ENCODE data around the gene SPIN2A.
"Not testable (repeated sequence)": the region's sequence is repeated elsewhere in the genome, so short reads cannot be mapped to it uniquely, and the experiment has no call there.

SPIN2A gene

GRCh38 chrX:57137073-57137472 is at the start of gene SPIN2A:
SPIN2A (minus strand) TSS chrX:57137397; CDS start chrX:57136597, 800 bp downstream.
- not testable (repeated sequence) for DNase-seq (ENCODE audit: low read depth)

- no peak for DNase-seq (ENCODE audit: low read depth)
Observed at GRCh38 chrX:57178605-57179004, 41.4 kb upstream of the SPIN2A start.

- DNase-seq (ENCODE audit: low read depth) = no peak
Observed at GRCh38 chrX:57177070-57177469, 39.9 kb upstream of the SPIN2A start.

GRCh38 chrX:57172544-57172943 is 35.3 kb upstream of the SPIN2A start:
- DNase-seq (ENCODE audit: low read depth) = no peak

- DNase-seq (ENCODE audit: low read depth) = no peak
Observed at GRCh38 chrX:57156397-57157049, 19.3 kb upstream of the SPIN2A start.

GRCh38 chrX:57155171-57155570 is 18.0 kb upstream of the SPIN2A start:
- no peak for DNase-seq (ENCODE audit: low read depth)

GRCh38 chrX:57152222-57152621 is 15.0 kb upstream of the SPIN2A start:
- DNase-seq (ENCODE audit: low read depth) = not testable (repeated sequence)

GRCh38 chrX:57138674-57139073 is 1.5 kb upstream of the SPIN2A start:
- DNase-seq (ENCODE audit: low read depth) = no peak

- no peak for DNase-seq (ENCODE audit: low read depth)
Observed at GRCh38 chrX:57137501-57137900, 304 bp upstream of the SPIN2A start.

- DNase-seq (ENCODE audit: low read depth) = not testable (repeated sequence)
Observed at GRCh38 chrX:57136589-57136988, 608 bp downstream of the SPIN2A start.

- no peak for DNase-seq (ENCODE audit: low read depth)
Observed at GRCh38 chrX:57135287-57135686, 1.9 kb downstream of the SPIN2A start.

- no peak for DNase-seq (ENCODE audit: low read depth)
Observed at GRCh38 chrX:57134702-57135101, 2.5 kb downstream of the SPIN2A start.

- no peak for DNase-seq (ENCODE audit: low read depth)
Observed at GRCh38 chrX:57133706-57134105, 3.5 kb downstream of the SPIN2A start.

GRCh38 chrX:57133284-57133683 is 3.9 kb downstream of the SPIN2A start:
- DNase-seq (ENCODE audit: low read depth) = not testable (repeated sequence)

GRCh38 chrX:57132046-57132445 is 5.2 kb downstream of the SPIN2A start:
- no peak for DNase-seq (ENCODE audit: low read depth)

GRCh38 chrX:57121816-57122215 is 15.4 kb downstream of the SPIN2A start:
- no peak for DNase-seq (ENCODE audit: low read depth)

GRCh38 chrX:57121162-57121755 is 15.9 kb downstream of the SPIN2A start, which contains the start of gene SPIN2B:
SPIN2B (minus strand) TSS chrX:57121548.
- peak; percentile 19 for DNase-seq (ENCODE audit: low read depth)

- not testable (repeated sequence) for DNase-seq (ENCODE audit: low read depth)
Observed at GRCh38 chrX:57120619-57121161, 16.5 kb downstream of the SPIN2A start.

GRCh38 chrX:57119416-57119815 is 17.8 kb downstream of the SPIN2A start:
- no peak for DNase-seq (ENCODE audit: low read depth)

GRCh38 chrX:57117566-57117965 is 19.6 kb downstream of the SPIN2A start:
- not testable (repeated sequence) for DNase-seq (ENCODE audit: low read depth)

- DNase-seq (ENCODE audit: low read depth) = no peak
Observed at GRCh38 chrX:57104921-57105398, 32.2 kb downstream of the SPIN2A start.

- no peak for DNase-seq (ENCODE audit: low read depth)
Observed at GRCh38 chrX:57104406-57104805, 32.8 kb downstream of the SPIN2A start.

GRCh38 chrX:57103489-57103888 is 33.7 kb downstream of the SPIN2A start:
- DNase-seq (ENCODE audit: low read depth) = no peak

Data from non-pigmented ciliary epithelial cell (primary cell).